ENCODE measurements around the gene AKAP13. TPM values are rescaled to one million over a fixed set of nuclear protein-coding genes. Genes with fewer than 3 reads are reported as not detected.

AKAP13 gene
- total RNA-seq, 1 experiment from 2014 or later, result 47.3 TPM

DNA sequence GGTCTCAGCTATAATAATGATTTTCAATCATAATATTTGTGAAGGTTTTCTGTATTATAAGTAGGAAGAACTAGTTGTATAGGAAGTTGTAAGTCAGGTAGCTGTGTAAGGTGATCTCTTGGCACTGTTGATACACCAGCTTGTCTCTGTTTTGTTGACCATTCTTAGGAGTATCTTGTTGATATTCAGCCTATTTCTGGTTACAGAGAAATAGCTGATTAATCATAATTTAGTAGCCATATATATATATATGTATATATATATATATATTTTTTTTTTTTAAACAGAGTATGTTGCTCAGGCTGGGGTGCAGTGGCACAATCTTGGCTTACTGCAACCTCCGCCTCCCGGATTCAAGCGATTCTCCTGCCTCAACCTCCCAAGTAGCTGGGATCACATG is 20.2 kb downstream of the AKAP13 start:
- Mint-ChIP-seq H3K4me1 (peaks cover 35 to 38% of the 10 kb centered on the region in 2 experiments), H3K27ac (no peak overlapping the region; a peak in 1 of 7 replicates), H3K27me3 (ENCODE audit: low read depth) (no peaks in the 10 kb centered on the region), H3K4me3 (no peak overlapping the region), H3K36me3 (ENCODE audit: insufficient read depth in 1 of 3, low read depth in 3 of 3) (no peaks in the 10 kb centered on the region), H3K9me3 (no peaks in the 10 kb centered on the region)
- no peak overlapping the region for H2BK20ac ChIP-seq (ENCODE audit: low read depth, low read length, poor library complexity, severe bottlenecking)
- H4K20me1 ChIP-seq (ENCODE audit: control insufficient read depth, insufficient read depth, insufficient read length), result no peaks in the 10 kb centered on the region
- no CpG with 5 or more reads among the region's 3 CpGs for WGBS (ENCODE audit: extremely low coverage, insufficient read length, low lambda C conversion rate)
- DNase-seq, result no peak
- no peak overlapping the region for H3K27ac ChIP-seq (ENCODE audit: insufficient read length, low read depth, low read length)
- no peak overlapping the region for H4K8ac ChIP-seq (replicated peaks; ENCODE audit: insufficient read length, low read depth, low read length)
- TF ChIP-seq, protein P1, sequence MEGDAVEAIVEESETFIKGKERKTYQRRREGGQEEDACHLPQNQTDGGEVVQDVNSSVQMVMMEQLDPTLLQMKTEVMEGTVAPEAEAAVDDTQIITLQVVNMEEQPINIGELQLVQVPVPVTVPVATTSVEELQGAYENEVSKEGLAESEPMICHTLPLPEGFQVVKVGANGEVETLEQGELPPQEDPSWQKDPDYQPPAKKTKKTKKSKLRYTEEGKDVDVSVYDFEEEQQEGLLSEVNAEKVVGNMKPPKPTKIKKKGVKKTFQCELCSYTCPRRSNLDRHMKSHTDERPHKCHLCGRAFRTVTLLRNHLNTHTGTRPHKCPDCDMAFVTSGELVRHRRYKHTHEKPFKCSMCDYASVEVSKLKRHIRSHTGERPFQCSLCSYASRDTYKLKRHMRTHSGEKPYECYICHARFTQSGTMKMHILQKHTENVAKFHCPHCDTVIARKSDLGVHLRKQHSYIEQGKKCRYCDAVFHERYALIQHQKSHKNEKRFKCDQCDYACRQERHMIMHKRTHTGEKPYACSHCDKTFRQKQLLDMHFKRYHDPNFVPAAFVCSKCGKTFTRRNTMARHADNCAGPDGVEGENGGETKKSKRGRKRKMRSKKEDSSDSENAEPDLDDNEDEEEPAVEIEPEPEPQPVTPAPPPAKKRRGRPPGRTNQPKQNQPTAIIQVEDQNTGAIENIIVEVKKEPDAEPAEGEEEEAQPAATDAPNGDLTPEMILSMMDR (conservative IDR thresholded peaks at IDR 0.05), result no peak
- H3K79me2 ChIP-seq (ENCODE audit: insufficient read depth, low read length), result peaks cover 4% of the 10 kb centered on the region; the same call in 1 of the 2 replicates
- H3K4ac ChIP-seq (ENCODE audit: low read depth, low read length), result no peak overlapping the region
- no peak overlapping the region for H2BK120ac ChIP-seq (ENCODE audit: low read depth, low read length, poor library complexity, severe bottlenecking)
- H2AFZ ChIP-seq (ENCODE audit: low read length), result no peak overlapping the region
- H3K4me1 ChIP-seq (ENCODE audit: insufficient read depth, low read length), result no peaks in the 10 kb centered on the region; the same call in 1 of the 2 replicates
- H3K9me3 ChIP-seq (ENCODE audit: control insufficient read depth, low read depth, low read length), result no peaks in the 10 kb centered on the region
- no peak overlapping the region for H3K18ac ChIP-seq (ENCODE audit: insufficient read length, low read depth, low read length)
- no peak overlapping the region for H4K91ac ChIP-seq (ENCODE audit: insufficient read length, low read depth, low read length)
- H3K23me2 ChIP-seq (ENCODE audit: insufficient read length, low read depth, low read length, poor library complexity, severe bottlenecking), result no peaks in the 10 kb centered on the region
- no peak overlapping the region for H2BK12ac ChIP-seq (ENCODE audit: insufficient read length, low read depth, low read length)
- no peak overlapping the region for H3T11ph ChIP-seq (ENCODE audit: low read length)
- H2BK15ac ChIP-seq (ENCODE audit: low read depth, low read length), result no peak overlapping the region
- no peak overlapping the region for H2BK5ac ChIP-seq (ENCODE audit: insufficient read length, low read length)
- no peak overlapping the region for H3K9ac ChIP-seq (ENCODE audit: extremely low read depth, insufficient read length, low read length)
- no peak overlapping the region for H4K5ac ChIP-seq (ENCODE audit: insufficient read length, low read depth, low read length)
- no peak overlapping the region for H3K4me2 ChIP-seq (ENCODE audit: insufficient read depth, insufficient read length, low read length)
- peaks cover under 1% of the 10 kb centered on the region for H3K79me1 ChIP-seq (ENCODE audit: insufficient read depth, low read depth, low read length, poor library complexity, severe bottlenecking)
- no peak overlapping the region for H2AK5ac ChIP-seq (ENCODE audit: insufficient read length, low read length)
- H3K23ac ChIP-seq (ENCODE audit: insufficient read length, low read depth, low read length), result no peak overlapping the region
- H3K14ac ChIP-seq (ENCODE audit: insufficient read depth, low read length), result no peak overlapping the region
- H3K56ac ChIP-seq (ENCODE audit: insufficient read length, low read depth, low read length), result no peak overlapping the region
- H3K27me3 ChIP-seq (ENCODE audit: insufficient read depth, low read length), result no peaks in the 10 kb centered on the region
